A204.1 (cell line): ENCODE measurements around the gene MIA3.

Experiments used
- FAIRE-seq: peaks from 2 replicates; lab custom pipeline; 2012; peaks lifted over from hg19 to GRCh38; lab: Jason Lieb, UNC

MIA3 gene

GRCh38 chr1:222618880-222619596 lies 1.1 kb downstream of the MIA3 start:
- FAIRE-seq: no peak

DNA sequence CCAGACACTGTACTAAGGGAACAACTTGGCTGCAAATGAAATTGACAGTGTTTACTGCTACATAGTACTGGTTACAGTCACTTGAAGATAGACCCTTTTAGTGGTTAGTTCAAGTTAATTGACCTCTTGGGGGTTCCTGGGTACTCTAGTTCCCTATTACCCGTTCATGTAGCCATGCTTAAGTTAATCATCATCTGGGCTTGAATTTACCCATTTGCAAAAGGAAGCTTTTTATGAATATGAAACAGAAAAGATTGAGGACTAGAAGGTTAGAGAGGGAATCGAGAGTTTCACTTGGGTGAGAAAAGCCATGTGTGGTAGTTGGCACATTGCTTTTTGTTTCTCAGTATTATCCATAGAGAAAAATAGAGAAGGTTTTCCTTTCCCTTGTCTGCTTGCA lies 2.7 kb downstream of the MIA3 start:
- no peak for FAIRE-seq

GRCh38 chr1:222622765-222623164 lies 4.9 kb downstream of the MIA3 start:
- FAIRE-seq: no peak

- FAIRE-seq: no peak
Observed at GRCh38 chr1:222623458-222623857, 5.6 kb downstream of the MIA3 start.

GRCh38 chr1:222624214-222624613 lies 6.3 kb downstream of the MIA3 start:
- FAIRE-seq: no peak

- FAIRE-seq: no peak
Observed at GRCh38 chr1:222627232-222627631, 9.3 kb downstream of the MIA3 start.

DNA sequence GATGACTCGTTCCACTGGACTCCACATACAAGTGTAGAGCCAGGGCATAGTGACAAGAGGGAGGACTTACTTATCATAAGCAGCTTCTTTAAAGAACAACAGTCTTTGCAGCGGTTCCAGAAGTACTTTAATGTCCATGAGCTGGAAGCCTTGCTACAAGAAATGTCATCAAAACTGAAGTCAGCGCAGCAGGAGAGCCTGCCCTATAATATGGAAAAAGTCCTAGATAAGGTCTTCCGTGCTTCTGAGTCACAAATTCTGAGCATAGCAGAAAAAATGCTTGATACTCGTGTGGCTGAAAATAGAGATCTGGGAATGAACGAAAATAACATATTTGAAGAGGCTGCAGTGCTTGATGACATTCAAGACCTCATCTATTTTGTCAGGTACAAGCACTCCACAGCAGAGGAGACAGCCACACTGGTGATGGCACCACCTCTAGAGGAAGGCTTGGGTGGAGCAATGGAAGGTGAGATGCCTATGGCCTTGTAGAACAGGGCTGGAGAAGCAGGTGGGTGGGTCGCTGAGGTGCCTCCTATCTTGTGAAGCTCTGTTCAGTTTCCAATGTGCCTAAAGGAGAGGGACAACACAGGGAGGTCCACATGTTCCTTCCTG lies 12.1 kb downstream of the MIA3 start:
- no peak for FAIRE-seq

DNA sequence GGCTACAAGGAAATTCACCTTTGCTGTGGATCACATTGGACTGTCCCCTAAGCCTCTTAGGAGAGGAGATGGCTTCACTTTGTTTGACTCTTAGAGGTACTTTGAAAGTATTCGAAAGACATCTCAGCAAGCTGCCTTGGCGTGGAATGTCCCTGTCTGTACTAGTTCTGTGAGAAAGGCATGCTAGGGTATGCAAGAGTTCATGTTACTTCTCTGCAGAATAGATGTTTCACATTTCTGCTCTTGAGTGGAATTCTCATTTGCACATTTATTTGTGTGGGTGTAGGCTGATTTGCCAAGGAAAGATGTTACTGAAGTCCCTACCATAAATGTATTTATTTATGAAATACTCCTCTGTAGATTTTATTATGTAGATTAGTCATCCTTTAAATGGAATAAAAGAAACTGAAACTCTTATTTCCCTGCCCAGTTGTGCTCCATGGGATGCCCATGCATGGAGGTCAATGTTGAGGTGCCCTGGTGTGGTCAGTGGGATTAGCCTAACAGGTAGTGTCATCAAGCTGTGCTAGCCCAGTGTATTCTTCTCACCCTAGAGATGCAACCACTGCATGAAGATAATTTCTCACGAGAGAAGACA lies 13.8 kb downstream of the MIA3 start:
- no peak for FAIRE-seq

DNA sequence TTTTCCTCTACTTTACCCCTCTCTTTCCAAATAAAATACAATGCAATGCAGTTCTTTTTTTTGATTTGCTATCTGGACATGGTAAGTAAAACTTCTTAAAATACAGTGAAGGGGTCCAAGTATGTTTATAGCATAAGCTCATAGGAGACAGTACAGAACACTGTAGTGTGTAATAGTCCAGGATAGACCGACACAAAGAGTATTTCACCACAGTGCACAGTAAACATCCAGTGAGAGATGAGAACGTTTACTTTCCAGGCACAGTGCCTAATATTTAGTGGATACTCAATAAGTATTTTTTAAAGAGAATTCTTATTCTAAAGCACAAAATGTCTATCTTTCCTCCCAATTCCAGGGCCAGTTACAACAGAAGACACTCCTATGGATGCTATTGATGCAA lies 14.9 kb downstream of the MIA3 start:
- no peak for FAIRE-seq

DNA sequence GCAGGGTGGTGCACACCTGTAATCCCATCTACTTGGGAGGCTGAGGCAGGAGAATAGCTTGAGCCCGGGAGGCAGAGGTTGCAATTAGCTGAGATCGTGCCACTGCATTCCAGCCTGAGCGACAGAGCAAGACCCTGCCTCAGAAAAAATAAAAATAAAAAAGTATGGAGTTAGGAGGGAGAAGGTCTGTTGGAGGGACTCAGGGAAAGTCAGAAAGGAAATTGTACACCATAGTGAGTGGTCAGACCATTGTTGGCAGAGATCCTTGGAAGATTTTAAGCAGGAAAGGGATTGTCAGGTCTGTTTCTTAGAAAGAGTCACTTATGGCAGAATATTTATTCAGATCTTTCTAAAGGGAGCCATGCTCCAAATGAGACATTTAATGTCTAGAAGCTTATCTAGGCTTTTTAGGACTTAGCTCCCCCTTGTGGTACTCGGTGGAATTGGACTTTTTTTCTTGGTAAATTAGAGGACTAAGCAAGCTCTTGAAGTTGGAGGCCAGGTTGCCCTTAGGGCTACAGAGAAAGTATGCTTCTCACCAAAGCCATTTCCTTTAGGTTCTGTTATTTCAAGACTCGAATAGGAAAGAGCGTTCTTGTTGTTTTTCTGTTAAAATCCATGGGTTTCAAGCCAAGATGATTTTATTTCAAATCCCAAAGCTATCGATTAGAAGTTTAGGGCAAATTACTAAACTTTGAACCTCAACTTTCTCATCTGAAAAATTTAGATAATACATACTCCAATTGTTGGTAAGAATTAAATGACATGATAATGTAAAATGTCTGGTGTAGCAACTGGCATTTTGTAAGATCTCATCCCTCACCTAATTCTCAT lies 16.5 kb downstream of the MIA3 start:
- peak; percentile 93 for FAIRE-seq

DNA sequence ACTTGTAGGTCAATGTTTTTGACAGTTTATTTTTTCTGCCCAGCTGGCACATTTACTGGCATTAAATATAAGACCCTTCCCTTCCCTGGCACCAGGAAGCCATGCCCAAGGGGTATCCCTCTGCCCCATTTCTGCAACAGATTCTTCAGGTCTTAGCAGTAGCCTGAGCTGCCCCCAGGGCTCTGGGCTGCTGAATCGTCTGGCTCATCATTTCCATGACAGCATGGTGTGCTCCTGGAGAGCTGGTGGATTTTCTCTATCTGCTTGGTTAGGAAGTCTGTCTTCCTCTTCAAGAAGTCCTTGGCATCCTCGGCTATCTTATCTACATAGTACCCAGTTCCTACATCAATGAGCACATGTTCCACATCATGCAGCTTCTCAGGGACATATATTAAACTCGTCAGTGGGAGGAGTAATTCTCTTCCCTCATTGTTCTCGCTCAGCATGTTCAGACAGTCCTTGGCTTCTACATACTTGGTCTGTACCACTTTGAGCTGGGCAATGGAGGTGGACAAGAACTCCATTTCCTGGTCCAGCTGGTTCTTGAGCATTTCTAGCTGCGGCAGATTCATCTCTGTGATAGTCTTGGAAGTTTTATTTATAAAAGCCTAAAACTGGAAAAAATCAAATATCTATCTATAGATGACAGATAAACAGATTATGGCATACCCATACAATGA lies 23.5 kb downstream of the MIA3 start:
- no peak for FAIRE-seq

DNA sequence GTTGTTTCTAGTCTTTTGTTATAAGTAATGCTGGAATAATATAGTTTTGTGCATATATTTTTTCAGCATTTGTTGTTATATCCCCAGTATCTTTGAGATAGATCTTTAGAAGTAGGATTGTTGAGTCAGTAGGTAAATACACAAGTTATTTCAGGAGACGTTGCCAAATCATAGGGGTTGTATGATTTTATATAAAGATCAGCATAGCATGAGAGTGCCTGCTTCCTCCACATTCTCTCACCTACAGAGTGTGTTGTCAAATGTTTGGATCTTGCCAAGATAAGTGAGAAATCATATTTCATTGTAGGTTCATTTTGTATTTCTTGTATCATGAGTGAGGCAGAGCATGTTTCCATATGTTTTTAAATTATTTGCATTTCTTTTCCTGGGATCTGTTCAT lies 24.6 kb downstream of the MIA3 start:
- no peak for FAIRE-seq

- FAIRE-seq: no peak
Observed at GRCh38 chr1:222643606-222643937, 25.7 kb downstream of the MIA3 start.

GRCh38 chr1:222643938-222644635 lies 26.2 kb downstream of the MIA3 start:
- FAIRE-seq: peak; percentile 99

GRCh38 chr1:222644636-222644980 lies 26.7 kb downstream of the MIA3 start:
- no peak for FAIRE-seq

- no peak for FAIRE-seq
Observed at GRCh38 chr1:222652676-222653075, 34.8 kb downstream of the MIA3 start.

DNA sequence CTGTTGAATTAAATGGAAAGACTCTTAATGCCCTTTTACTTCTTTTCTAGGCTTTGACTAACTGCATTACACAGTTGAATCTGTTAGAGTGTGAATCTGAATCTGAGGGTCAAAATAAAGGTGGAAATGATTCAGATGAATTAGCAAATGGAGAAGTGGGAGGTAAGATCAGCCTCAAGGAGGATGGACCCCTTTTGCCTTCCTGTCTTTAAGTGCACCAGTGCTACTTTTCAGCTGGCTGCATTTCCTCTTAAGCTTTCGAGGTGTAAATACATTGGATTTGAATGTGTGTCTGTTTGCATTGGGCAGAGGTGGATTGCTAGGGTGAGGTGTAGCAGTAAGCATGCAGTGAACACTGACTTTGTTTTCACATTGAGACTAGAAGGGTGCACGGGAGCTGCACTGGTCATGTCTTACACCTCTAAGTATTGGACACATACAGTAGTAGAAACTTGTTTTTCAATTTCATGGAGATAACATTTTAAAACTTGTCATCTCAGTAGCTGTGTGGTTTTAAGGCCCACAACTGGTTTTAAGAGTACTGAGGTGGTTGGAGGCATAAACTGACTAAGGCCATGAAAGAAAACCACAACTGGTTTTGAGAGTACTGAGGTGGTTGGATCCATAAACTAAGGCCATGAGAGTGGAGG lies 35.4 kb downstream of the MIA3 start:
- no peak for FAIRE-seq

GRCh38 chr1:222654849-222655248 lies 37.0 kb downstream of the MIA3 start:
- FAIRE-seq: peak; percentile 6

GRCh38 chr1:222656391-222657155 lies 38.7 kb downstream of the MIA3 start:
- no peak for FAIRE-seq

- FAIRE-seq: no peak
Observed at GRCh38 chr1:222657899-222658298, 40.0 kb downstream of the MIA3 start.
